ENCODE results near the gene GMDS. TPM values are rescaled to one million over a fixed set of nuclear protein-coding genes. Genes with fewer than 3 reads are reported as not detected.
"Not testable (repeated sequence)": the region's sequence is repeated elsewhere in the genome, so short reads cannot be mapped to it uniquely, and the experiment has no call there.

The GMDS gene
- total RNA-seq, 4 donors from 2014 or later, result 197 to 375 (median 215) TPM

- DNase-seq, result no peak
- Histone ChIP-seq H3K4me1 (no peaks in the 10 kb centered on the region), H3K9me3 (no peaks in the 10 kb centered on the region), H3K4me3 (no peak overlapping the region), H3K27ac (no peak overlapping the region), H3K27me3 (no peaks in the 10 kb centered on the region), H3K36me3 (no peaks in the 10 kb centered on the region)
- TF ChIP-seq, protein P1, sequence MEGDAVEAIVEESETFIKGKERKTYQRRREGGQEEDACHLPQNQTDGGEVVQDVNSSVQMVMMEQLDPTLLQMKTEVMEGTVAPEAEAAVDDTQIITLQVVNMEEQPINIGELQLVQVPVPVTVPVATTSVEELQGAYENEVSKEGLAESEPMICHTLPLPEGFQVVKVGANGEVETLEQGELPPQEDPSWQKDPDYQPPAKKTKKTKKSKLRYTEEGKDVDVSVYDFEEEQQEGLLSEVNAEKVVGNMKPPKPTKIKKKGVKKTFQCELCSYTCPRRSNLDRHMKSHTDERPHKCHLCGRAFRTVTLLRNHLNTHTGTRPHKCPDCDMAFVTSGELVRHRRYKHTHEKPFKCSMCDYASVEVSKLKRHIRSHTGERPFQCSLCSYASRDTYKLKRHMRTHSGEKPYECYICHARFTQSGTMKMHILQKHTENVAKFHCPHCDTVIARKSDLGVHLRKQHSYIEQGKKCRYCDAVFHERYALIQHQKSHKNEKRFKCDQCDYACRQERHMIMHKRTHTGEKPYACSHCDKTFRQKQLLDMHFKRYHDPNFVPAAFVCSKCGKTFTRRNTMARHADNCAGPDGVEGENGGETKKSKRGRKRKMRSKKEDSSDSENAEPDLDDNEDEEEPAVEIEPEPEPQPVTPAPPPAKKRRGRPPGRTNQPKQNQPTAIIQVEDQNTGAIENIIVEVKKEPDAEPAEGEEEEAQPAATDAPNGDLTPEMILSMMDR (IDR thresholded peaks at IDR 0.05), result no peak
- TF ChIP-seq POLR2A (IDR thresholded peaks at IDR 0.05), result no peak
Observed at GRCh38 chr6:1697688-1698351, 547.6 kb downstream of the GMDS start.

GRCh38 chr6:1696463-1696850 is 548.9 kb downstream of the GMDS start:
- no peak overlapping the region for H3K27ac ChIP-seq
- no peaks in the 10 kb centered on the region for H3K27me3 ChIP-seq
- H3K9me3 ChIP-seq, result no peaks in the 10 kb centered on the region
- no peaks in the 10 kb centered on the region for H3K4me1 ChIP-seq
- H3K4me3 ChIP-seq, result no peak overlapping the region
- H3K36me3 ChIP-seq, result no peaks in the 10 kb centered on the region
- TF ChIP-seq POLR2A (IDR thresholded peaks at IDR 0.05), result no peak
- TF ChIP-seq, protein P1 (IDR thresholded peaks at IDR 0.05), result no peak
- DNase-seq, result no peak

- no peaks in the 10 kb centered on the region for H3K27me3 ChIP-seq
- H3K27ac ChIP-seq, result no peak overlapping the region
- H3K9me3 ChIP-seq, result no peaks in the 10 kb centered on the region
- TF ChIP-seq POLR2A (IDR thresholded peaks at IDR 0.05), result no peak
- TF ChIP-seq, protein P1 (IDR thresholded peaks at IDR 0.05), result no peak
- no peak overlapping the region for H3K4me3 ChIP-seq
- DNase-seq, result no peak
- H3K4me1 ChIP-seq, result no peaks in the 10 kb centered on the region
- no peaks in the 10 kb centered on the region for H3K36me3 ChIP-seq
Observed at GRCh38 chr6:1695546-1696462, 549.6 kb downstream of the GMDS start.

- not testable (repeated sequence) for H3K9me3 ChIP-seq, H3K4me1 ChIP-seq, H3K36me3 ChIP-seq, H3K27me3 ChIP-seq, H3K27ac ChIP-seq, H3K4me3 ChIP-seq, DNase-seq
Observed at GRCh38 chr6:1691828-1692227, 553.6 kb downstream of the GMDS start.

DNA sequence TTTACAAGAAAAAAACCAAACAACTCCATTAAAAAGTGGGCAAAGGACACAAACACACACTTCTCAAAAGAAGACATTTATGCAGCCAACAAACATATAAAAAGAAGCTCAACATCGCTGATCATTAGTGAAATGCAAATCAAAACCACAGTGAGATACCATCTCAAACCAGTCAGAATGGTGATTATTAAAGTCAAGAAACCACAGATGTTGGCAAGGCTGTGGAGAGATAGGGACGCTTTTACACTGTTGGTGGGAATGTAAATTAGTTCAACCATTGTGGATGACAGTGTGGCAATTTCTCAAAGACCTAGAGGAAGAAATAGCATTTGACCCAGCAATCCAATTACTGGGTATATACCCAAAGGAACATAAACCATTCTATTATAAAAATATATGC is 554.7 kb downstream of the GMDS start:
- H3K9me3 ChIP-seq, H3K4me3 ChIP-seq, DNase-seq, H3K27ac ChIP-seq, H3K4me1 ChIP-seq, H3K27me3 ChIP-seq, H3K36me3 ChIP-seq: not testable (repeated sequence)

- Histone ChIP-seq H3K4me1 (no peaks in the 10 kb centered on the region), H3K4me3 (no peak overlapping the region), H3K27me3 (no peaks in the 10 kb centered on the region), H3K36me3 (no peaks in the 10 kb centered on the region), H3K9me3 (no peaks in the 10 kb centered on the region), H3K27ac (no peak overlapping the region)
- TF ChIP-seq, protein P1 (IDR thresholded peaks at IDR 0.05), result no peak
- TF ChIP-seq POLR2A (IDR thresholded peaks at IDR 0.05), result no peak
- DNase-seq, result no peak
Observed at GRCh38 chr6:1689141-1689540, 556.3 kb downstream of the GMDS start.

Data from Peyer's patch (tissue), 4 donors.